ENCODE results near the gene GPR153. TPM values are rescaled to one million over a fixed set of nuclear protein-coding genes. Genes with fewer than 3 reads are reported as not detected.

GPR153 gene
- total RNA-seq, 4 donors from 2014 or later = 5.6 to 12.3 (median 10.2) TPM

GRCh38 chr1:6299557-6300165, 38.8 kb upstream of the GPR153 start:
- TF ChIP-seq POLR2A (IDR thresholded peaks at IDR 0.05) (no peak), CTCF (IDR thresholded peaks at IDR 0.05) (no peak)
- Histone ChIP-seq H3K27ac (no peak overlapping the region), H3K36me3 (peaks cover 0 to under 1% (median 0%) of the 10 kb centered on the region in 3 donors), H3K4me3 (no peak overlapping the region), H3K27me3 (no peaks in the 10 kb centered on the region), H3K4me1 (peaks cover 0 to 26% (median 11%) of the 10 kb centered on the region in 3 donors), H3K9me3 (no peaks in the 10 kb centered on the region)
- intact Hi-C loops (cut with DNase I) = no loop called here
- 92 to 97% methylated on average over 8 to 12 of the region's 15 CpGs for WGBS, 2 donors
- DNase-seq = no peak

GRCh38 chr1:6298940-6299465, 38.1 kb upstream of the GPR153 start:
- H3K27me3 ChIP-seq = no peaks in the 10 kb centered on the region
- peaks cover 0 to 7% (median 0%) of the 10 kb centered on the region in 3 donors for H3K36me3 ChIP-seq
- H3K9me3 ChIP-seq = no peaks in the 10 kb centered on the region
- intact Hi-C loops (cut with DNase I) = no loop called here
- H3K27ac ChIP-seq = no peak overlapping the region
- H3K4me1 ChIP-seq = peaks cover 0 to 26% (median 11%) of the 10 kb centered on the region in 3 donors
- WGBS, 2 donors = 93 to 100% methylated on average over 2 to 3 of the region's 8 CpGs
- TF ChIP-seq POLR2A (IDR thresholded peaks at IDR 0.05) (no peak), CTCF (IDR thresholded peaks at IDR 0.05) (no peak)
- H3K4me3 ChIP-seq = no peak overlapping the region
- no peak for DNase-seq

- TF ChIP-seq CTCF (IDR thresholded peaks at IDR 0.05) (no peak), POLR2A (IDR thresholded peaks at IDR 0.05) (no peak)
- no peak overlapping the region for H3K4me3 ChIP-seq
- intact Hi-C loops (cut with DNase I) = no loop called here
- no peak for DNase-seq
- H3K27me3 ChIP-seq = no peaks in the 10 kb centered on the region
- peaks cover 0 to 12% (median 0%) of the 10 kb centered on the region in 3 donors for H3K36me3 ChIP-seq
- H3K9me3 ChIP-seq = no peaks in the 10 kb centered on the region
- H3K4me1 ChIP-seq = peaks cover 0 to 26% (median 11%) of the 10 kb centered on the region in 3 donors
- H3K27ac ChIP-seq = no peak overlapping the region
- WGBS, 2 donors = 84 to 100% methylated on average over 5 to 8 of the region's 8 CpGs
Measured at GRCh38 chr1:6298530-6298929, 37.6 kb upstream of the GPR153 start.

- Histone ChIP-seq H3K4me1 (peaks cover 0 to 18% (median 9%) of the 10 kb centered on the region in 3 donors), H3K4me3 (no peak overlapping the region), H3K27me3 (no peaks in the 10 kb centered on the region), H3K36me3 (peaks cover 0 to 30% (median 0%) of the 10 kb centered on the region in 3 donors), H3K27ac (no peak overlapping the region), H3K9me3 (no peaks in the 10 kb centered on the region)
- no peak for TF ChIP-seq CTCF (IDR thresholded peaks at IDR 0.05)
- TF ChIP-seq POLR2A (IDR thresholded peaks at IDR 0.05) = no peak
- 87 to 91% methylated on average over 5 of the region's 6 CpGs for whole genome bisulfite sequencing, 2 donors
- intact Hi-C loops (cut with DNase I) = no loop called here
- no peak for DNase-seq
Measured at GRCh38 chr1:6295910-6296309, 35.0 kb upstream of the GPR153 start.

GRCh38 chr1:6294890-6295556, 34.1 kb upstream of the GPR153 start:
- intact Hi-C loops (cut with DNase I) = no loop called here
- no peak overlapping the region for H3K4me3 ChIP-seq
- H3K27me3 ChIP-seq = no peaks in the 10 kb centered on the region
- H3K27ac ChIP-seq = no peak overlapping the region
- peaks cover 0 to 9% (median 5%) of the 10 kb centered on the region in 3 donors for H3K4me1 ChIP-seq
- no peaks in the 10 kb centered on the region for H3K9me3 ChIP-seq
- peaks cover 0 to 30% (median 0%) of the 10 kb centered on the region in 3 donors for H3K36me3 ChIP-seq
- DNase-seq = no peak
- WGBS, 2 donors = 82 to 89% methylated on average over 14 to 17 of the region's 23 CpGs
- TF ChIP-seq CTCF (IDR thresholded peaks at IDR 0.05) = no peak
- no peak for TF ChIP-seq POLR2A (IDR thresholded peaks at IDR 0.05)
